ENCODE measurements around the gene C1orf167.

C1orf167 gene

GRCh38 chr1:11831945-11832725 lies 70.1 kb downstream of the C1orf167 start:
- no peak for TF ChIP-seq CTCF (IDR thresholded peaks at IDR 0.05)

GRCh38 chr1:11833497-11833896 lies 71.5 kb downstream of the C1orf167 start:
- no peak for TF ChIP-seq CTCF (IDR thresholded peaks at IDR 0.05)

- no peak for TF ChIP-seq CTCF (IDR thresholded peaks at IDR 0.05)
Measured at GRCh38 chr1:11833900-11834299, 71.9 kb downstream of the C1orf167 start.

- TF ChIP-seq CTCF (IDR thresholded peaks at IDR 0.05) = no peak
Measured at GRCh38 chr1:11835441-11836225, 73.6 kb downstream of the C1orf167 start.

GRCh38 chr1:11836955-11837766 lies 75.2 kb downstream of the C1orf167 start:
- no peak for TF ChIP-seq CTCF (IDR thresholded peaks at IDR 0.05)

- no peak for TF ChIP-seq CTCF (IDR thresholded peaks at IDR 0.05)
Measured at GRCh38 chr1:11837767-11838348, 75.9 kb downstream of the C1orf167 start.
